SU-DHL-6 (cell line): ENCODE data around the gene PTH1R.

Experiments
- H2AFZ ChIP-seq: fragments of 200-600 bp; sonication (generic); 2 replicates; pipeline ENCODE4 v1.6.1; 2014; ENCODE audit warnings: low read depth, mild to moderate bottlenecking, moderate library complexity, mixed read lengths, antibody characterized with exemption, low read length; ENCODE audit not compliant: severe bottlenecking
- H3F3A ChIP-seq: fragments of 200-600 bp; shearing (Covaris generic); 2 replicates; pipeline ENCODE4 v1.6.0; 2016; ENCODE audit warnings: antibody characterized with exemption, mild to moderate bottlenecking; ENCODE audit not compliant: insufficient read depth
- H3K27ac ChIP-seq: fragments of 200-600 bp; sonication (generic); 2 replicates; pipeline ENCODE4 v1.5.1; 2016; ENCODE audit warnings: low read depth, mild to moderate bottlenecking, low read length, moderate library complexity, mixed read lengths
- H3K27me3 ChIP-seq: fragments of 200-600 bp; sonication (generic), shearing (Covaris generic); 2 replicates; pipeline ENCODE4 v1.6.0; 2014; ENCODE audit warnings: mild to moderate bottlenecking, low read length
- H3K36me3 ChIP-seq: fragments of 200-600 bp; sonication (generic); 2 replicates; pipeline ENCODE4 v1.6.1; 2014; ENCODE audit warnings: mild to moderate bottlenecking, low read length, mixed read lengths
- H3K4me2 ChIP-seq: fragments of 300-600, 200-600 bp; shearing (Covaris generic), sonication (generic); 2 replicates; pipeline ENCODE4 v1.6.0; 2014; ENCODE audit warnings: low read length, low read depth, mild to moderate bottlenecking; ENCODE audit not compliant: poor library complexity, severe bottlenecking
- H3K4me3 ChIP-seq: fragments of 200-600 bp; sonication (generic); 2 replicates; pipeline ENCODE4 v1.5.1; 2014; ENCODE audit warnings: antibody characterized with exemption, low read length, mild to moderate bottlenecking, mixed read lengths; ENCODE audit not compliant: insufficient read depth, poor library complexity, severe bottlenecking
- H3K79me2 ChIP-seq: fragments of 200-600 bp; sonication (generic); 2 replicates; pipeline ENCODE4 v1.6.1; 2014; ENCODE audit warnings: mild to moderate bottlenecking, low read length, moderate library complexity; ENCODE audit not compliant: insufficient read depth
- H3K9ac ChIP-seq: fragments of 200-600 bp; sonication (generic); 2 replicates; pipeline ENCODE4 v1.7.0; 2014; ENCODE audit warnings: mild to moderate bottlenecking, low read length
- H3K9me2 ChIP-seq: fragments of 200-600 bp; sonication (generic); replicated peaks from 2 replicates; pipeline ENCODE4 v1.6.1; 2014; ENCODE audit warnings: low read length; ENCODE audit not compliant: insufficient read depth
- H3K9me3 ChIP-seq: fragments of 200-600 bp; sonication (generic); 2 replicates; pipeline ENCODE4 v1.6.1; 2014; ENCODE audit warnings: low read length, mixed read lengths; ENCODE audit not compliant: insufficient read depth
- H4K20me1 ChIP-seq: fragments of 200-600 bp; sonication (generic); 2 replicates; pipeline ENCODE4 v1.6.1; 2014; ENCODE audit warnings: low read depth, mild to moderate bottlenecking, antibody characterized with exemption, low read length, moderate library complexity, mixed read lengths
- EZH2phosphoT487 ChIP-seq: fragments of 200-600 bp; sonication (generic), shearing (Covaris generic); conservative IDR thresholded peaks from 2 replicates; pipeline ENCODE4 v1.6.1; 2018; ENCODE audit warnings: mild to moderate bottlenecking, antibody characterized with exemption, low read length, moderate library complexity, mixed read lengths
- TF ChIP-seq, protein P1 (sequence below): fragments of 200-600 bp; sonication (generic); IDR thresholded peaks from one replicate; pipeline ENCODE4 v1.5.1; 2017; ENCODE audit warnings: antibody characterized with exemption, mild to moderate bottlenecking, low read length, moderate library complexity; ENCODE audit not compliant: insufficient read depth, poor library complexity, severe bottlenecking

The PTH1R gene

DNA sequence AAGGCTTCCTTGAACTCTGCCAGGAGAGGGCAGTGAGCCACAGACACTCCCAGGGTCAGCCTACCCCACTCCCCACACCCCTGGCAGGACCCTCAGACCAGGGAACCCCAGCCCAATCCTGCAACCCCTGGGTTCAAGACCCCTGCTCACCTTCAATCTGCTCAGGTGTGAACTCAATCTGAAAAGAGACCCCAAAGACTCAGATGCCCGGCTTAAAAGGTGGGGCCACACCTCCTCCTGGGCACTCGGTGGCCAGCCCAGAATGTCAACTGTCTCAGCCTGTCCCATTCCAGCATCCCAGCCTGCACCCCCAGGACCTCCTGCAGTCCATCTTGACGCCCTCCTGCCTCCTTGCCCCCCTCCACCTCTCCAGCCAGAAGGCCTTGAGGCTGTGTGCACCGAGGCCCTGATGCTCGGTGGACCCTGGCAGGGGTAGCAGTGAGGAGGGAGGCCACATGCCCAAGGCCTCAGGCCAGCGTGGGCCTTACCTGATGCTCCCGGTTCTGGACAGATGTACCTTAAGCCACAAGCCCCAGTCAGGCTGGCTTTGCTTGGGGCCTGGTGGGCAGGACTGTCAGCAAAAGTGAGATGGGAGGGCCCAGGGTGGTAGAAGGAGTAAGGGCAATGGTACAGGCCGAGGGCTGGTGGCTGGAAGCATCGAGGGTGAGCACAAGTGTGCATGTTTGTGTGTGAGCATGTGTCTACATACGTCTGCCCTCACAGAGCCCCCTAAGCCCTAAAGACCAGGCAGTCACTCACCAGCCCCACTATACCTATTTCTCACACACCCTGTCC is 16.5 kb upstream of the PTH1R start:
- Histone ChIP-seq H3K4me3 (no peak overlapping the region), H3K9me3 (no peaks in the 10 kb centered on the region), H3K27me3 (no peaks in the 10 kb centered on the region), H3K36me3 (no peaks in the 10 kb centered on the region), H3F3A (no peaks in the 10 kb centered on the region), H3K9me2 (no peaks in the 10 kb centered on the region), H4K20me1 (no peaks in the 10 kb centered on the region), H3K79me2 (no peaks in the 10 kb centered on the region), H3K4me2 (no peak overlapping the region), H2AFZ (no peak overlapping the region), H3K27ac (no peak overlapping the region), H3K9ac (no peak overlapping the region)
- no peak for TF ChIP-seq EZH2phosphoT487
- TF ChIP-seq, protein P1, sequence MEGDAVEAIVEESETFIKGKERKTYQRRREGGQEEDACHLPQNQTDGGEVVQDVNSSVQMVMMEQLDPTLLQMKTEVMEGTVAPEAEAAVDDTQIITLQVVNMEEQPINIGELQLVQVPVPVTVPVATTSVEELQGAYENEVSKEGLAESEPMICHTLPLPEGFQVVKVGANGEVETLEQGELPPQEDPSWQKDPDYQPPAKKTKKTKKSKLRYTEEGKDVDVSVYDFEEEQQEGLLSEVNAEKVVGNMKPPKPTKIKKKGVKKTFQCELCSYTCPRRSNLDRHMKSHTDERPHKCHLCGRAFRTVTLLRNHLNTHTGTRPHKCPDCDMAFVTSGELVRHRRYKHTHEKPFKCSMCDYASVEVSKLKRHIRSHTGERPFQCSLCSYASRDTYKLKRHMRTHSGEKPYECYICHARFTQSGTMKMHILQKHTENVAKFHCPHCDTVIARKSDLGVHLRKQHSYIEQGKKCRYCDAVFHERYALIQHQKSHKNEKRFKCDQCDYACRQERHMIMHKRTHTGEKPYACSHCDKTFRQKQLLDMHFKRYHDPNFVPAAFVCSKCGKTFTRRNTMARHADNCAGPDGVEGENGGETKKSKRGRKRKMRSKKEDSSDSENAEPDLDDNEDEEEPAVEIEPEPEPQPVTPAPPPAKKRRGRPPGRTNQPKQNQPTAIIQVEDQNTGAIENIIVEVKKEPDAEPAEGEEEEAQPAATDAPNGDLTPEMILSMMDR = no peak

DNA sequence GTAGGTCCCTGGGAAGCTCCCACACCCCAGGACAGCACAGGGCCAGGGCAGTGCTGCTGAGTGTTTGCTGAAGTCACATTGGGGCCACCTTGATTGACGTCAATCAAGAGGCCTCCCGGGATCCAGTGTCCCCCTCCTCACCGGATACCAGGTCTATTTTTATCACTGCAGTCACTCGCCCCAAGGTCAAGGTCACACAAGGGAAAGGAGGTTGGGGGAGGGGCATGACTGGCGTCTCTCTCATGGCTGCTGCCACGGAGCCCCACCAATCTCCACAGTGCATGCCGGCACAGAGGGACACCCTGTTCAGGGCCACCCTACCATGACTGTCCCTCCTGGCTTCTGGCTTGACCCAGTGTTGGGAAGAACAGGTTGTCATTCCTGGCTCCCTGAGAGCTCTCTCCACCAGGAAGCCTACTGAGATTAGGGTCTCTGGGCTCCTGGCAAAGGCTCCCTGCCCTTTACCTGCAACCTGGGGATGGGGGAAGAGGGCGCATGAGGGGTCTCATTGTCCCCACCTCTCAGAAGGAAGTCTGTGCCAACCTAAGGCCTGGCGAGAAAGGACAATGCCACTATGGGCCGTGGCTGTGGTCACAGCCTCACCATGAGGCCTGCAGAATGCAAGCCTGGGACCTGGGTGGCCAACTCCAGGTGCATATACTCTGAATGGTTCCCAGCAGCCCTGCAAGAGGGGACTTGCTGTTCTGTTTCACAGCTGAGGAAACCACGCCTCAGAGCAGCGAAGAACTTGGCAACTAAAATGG is 15.7 kb upstream of the PTH1R start:
- Histone ChIP-seq H2AFZ (no peak overlapping the region), H3K9me2 (no peaks in the 10 kb centered on the region), H3K4me3 (no peak overlapping the region), H3K9ac (no peak overlapping the region), H4K20me1 (no peaks in the 10 kb centered on the region), H3K36me3 (no peaks in the 10 kb centered on the region), H3K4me2 (no peak overlapping the region), H3K27ac (no peak overlapping the region), H3F3A (no peaks in the 10 kb centered on the region), H3K79me2 (no peaks in the 10 kb centered on the region), H3K9me3 (no peaks in the 10 kb centered on the region), H3K27me3 (no peaks in the 10 kb centered on the region)
- TF ChIP-seq, protein P1 = no peak
- TF ChIP-seq EZH2phosphoT487 = no peak

DNA sequence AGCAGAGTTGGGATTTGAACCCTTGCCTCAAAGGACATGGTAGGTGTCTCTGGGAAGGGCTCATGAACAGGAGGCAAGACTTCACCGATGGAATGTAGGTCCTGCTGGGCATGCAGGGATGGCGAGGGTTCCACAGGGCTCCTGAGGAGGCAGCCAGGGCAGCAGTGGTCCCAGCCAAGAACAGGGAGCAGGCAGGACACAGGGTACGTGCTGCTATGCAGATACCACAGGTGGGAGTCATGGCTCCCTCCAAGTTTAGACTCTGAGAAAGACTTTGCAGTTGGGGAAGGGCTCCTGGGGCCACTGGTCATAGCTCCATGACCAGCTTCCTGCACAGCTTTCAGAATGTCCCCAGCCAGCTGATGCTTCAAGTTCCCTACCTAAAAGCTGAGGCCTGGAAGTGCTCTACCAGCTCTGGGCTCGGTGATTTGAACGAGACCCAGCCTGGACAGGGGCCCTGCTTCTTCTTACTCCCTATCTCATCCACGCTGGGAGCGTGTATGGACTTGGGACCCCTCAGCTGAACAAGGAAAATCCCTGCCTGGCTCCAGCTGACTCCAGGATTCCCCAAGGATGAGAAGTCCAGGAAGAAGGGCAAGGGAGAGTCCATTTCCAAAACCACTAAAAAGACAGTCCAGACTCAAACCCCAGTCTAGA is 15.0 kb upstream of the PTH1R start:
- no peak overlapping the region for H3K9ac ChIP-seq
- H3K9me2 ChIP-seq = no peaks in the 10 kb centered on the region
- H2AFZ ChIP-seq = no peak overlapping the region
- H3K27ac ChIP-seq = no peak overlapping the region
- no peaks in the 10 kb centered on the region for H3K27me3 ChIP-seq
- H3K79me2 ChIP-seq = no peaks in the 10 kb centered on the region
- TF ChIP-seq, protein P1 = no peak
- no peak for TF ChIP-seq EZH2phosphoT487
- H3F3A ChIP-seq = no peaks in the 10 kb centered on the region
- H4K20me1 ChIP-seq = no peaks in the 10 kb centered on the region
- no peaks in the 10 kb centered on the region for H3K9me3 ChIP-seq
- H3K36me3 ChIP-seq = no peaks in the 10 kb centered on the region
- H3K4me3 ChIP-seq = no peak overlapping the region
- H3K4me2 ChIP-seq = no peak overlapping the region
